PC-3 (cell line): ENCODE measurements around the gene CTBP2.

ENCODE experiments used
- EZH2phosphoT487 ChIP-seq: fragments of 300-600 bp; sonication (generic); IDR thresholded peaks from 2 replicates; pipeline ENCODE4 v1.6.1; 2018; ENCODE audit warnings: mild to moderate bottlenecking, antibody characterized with exemption, low read length, borderline replicate concordance
- TF ChIP-seq, protein P1 (sequence below): fragments of 300-600 bp; sonication (generic); conservative IDR thresholded peaks from 2 replicates; pipeline ENCODE4 v1.5.1; 2017; ENCODE audit warnings: antibody characterized with exemption, low read depth, mild to moderate bottlenecking, low read length

DNA sequence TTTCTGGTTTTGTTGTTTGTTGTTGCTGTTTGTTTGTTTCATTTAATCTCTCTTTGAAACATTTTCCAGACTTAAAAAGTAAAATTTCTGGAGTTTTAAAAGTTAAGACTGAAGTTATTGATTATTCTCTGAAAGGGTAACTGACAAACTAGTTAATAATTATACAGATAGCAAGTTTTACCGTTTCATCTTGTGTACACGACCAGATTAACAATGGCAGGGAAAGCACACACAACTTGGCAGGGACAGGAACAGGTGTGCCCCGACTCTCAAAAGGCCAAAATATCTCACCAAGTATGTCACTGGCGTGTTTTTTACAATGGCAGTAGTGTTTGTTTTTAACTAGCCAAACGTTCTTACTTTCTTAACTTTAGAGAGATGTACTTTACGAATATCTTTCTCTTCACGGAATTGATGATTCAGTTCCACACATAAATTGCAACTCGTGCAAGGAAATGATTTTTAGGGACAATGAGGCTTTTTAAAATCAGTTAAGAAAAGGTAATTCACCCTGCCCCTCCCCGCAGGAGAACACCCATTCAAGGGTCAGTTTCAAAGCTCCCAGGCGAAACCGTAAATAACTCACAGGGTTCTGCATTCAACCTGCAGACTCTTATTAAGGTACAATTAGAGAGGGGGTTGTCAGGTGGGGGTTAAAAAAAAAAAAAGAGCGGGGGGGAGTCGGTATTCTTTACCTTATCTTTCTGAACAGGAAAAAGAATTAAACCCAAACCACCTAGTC lies 3.5 kb downstream of the CTBP2 start:
- TF ChIP-seq, protein P1, sequence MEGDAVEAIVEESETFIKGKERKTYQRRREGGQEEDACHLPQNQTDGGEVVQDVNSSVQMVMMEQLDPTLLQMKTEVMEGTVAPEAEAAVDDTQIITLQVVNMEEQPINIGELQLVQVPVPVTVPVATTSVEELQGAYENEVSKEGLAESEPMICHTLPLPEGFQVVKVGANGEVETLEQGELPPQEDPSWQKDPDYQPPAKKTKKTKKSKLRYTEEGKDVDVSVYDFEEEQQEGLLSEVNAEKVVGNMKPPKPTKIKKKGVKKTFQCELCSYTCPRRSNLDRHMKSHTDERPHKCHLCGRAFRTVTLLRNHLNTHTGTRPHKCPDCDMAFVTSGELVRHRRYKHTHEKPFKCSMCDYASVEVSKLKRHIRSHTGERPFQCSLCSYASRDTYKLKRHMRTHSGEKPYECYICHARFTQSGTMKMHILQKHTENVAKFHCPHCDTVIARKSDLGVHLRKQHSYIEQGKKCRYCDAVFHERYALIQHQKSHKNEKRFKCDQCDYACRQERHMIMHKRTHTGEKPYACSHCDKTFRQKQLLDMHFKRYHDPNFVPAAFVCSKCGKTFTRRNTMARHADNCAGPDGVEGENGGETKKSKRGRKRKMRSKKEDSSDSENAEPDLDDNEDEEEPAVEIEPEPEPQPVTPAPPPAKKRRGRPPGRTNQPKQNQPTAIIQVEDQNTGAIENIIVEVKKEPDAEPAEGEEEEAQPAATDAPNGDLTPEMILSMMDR = no peak
- no peak for TF ChIP-seq EZH2phosphoT487
